D721Med (cell line): ENCODE results near the gene MECP2.

Experiments used
- DNase-seq: peaks from one replicate; pipeline ENCODE4 v3.0.0; 2011; ENCODE audit warnings: low spot score; ENCODE audit not compliant: insufficient read length
- FAIRE-seq: peaks from 2 replicates; lab custom pipeline; 2011; peaks lifted over from hg19 to GRCh38; lab: Jason Lieb, UNC
- CTCF ChIP-seq: IDR thresholded peaks from 2 replicates; pipeline ENCODE4 v1.5.1; 2012; ENCODE audit warnings: mild to moderate bottlenecking, control low read depth; ENCODE audit not compliant: insufficient read depth; ENCODE audit errors: missing control alignments

MECP2 gene

GRCh38 chrX:154044091-154044490, 53.4 kb downstream of the MECP2 start:
- FAIRE-seq = no peak
- TF ChIP-seq CTCF = no peak
- DNase-seq = no peak

GRCh38 chrX:154043003-154043763, 54.3 kb downstream of the MECP2 start:
- DNase-seq (no peak), FAIRE-seq (no peak)
- TF ChIP-seq CTCF = no peak

GRCh38 chrX:154040863-154041262, 56.7 kb downstream of the MECP2 start:
- DNase-seq (no peak), FAIRE-seq (no peak)
- TF ChIP-seq CTCF = no peak

- no peak for TF ChIP-seq CTCF
- DNase-seq = no peak
- no peak for FAIRE-seq
Observed at GRCh38 chrX:154040307-154040756, 57.2 kb downstream of the MECP2 start.

GRCh38 chrX:154039577-154039976, 57.9 kb downstream of the MECP2 start:
- DNase-seq = no peak
- no peak for TF ChIP-seq CTCF
- FAIRE-seq = no peak

GRCh38 chrX:154038656-154039055, 58.9 kb downstream of the MECP2 start:
- FAIRE-seq = no peak
- TF ChIP-seq CTCF = no peak
- DNase-seq = no peak

- FAIRE-seq (no peak), DNase-seq (no peak)
- TF ChIP-seq CTCF = no peak
Observed at GRCh38 chrX:154037754-154038153, 59.8 kb downstream of the MECP2 start.
